Nephron progenitor cell (in vitro differentiated cells): ENCODE measurements around the gene LSM2.

ENCODE experiments used
- DNase-seq: peaks from one replicate; pipeline ENCODE4 v3.0.0; 2021
- H3K27ac Mint-ChIP-seq: 2 replicates; pipeline ENCODE4 v1.8.0; 2021; ENCODE audit warnings: mild to moderate bottlenecking, moderate library complexity, mixed read lengths
- H3K27me3 Mint-ChIP-seq: 2 replicates; pipeline ENCODE4 v1.8.0; 2021; ENCODE audit warnings: mild to moderate bottlenecking, low read depth, mixed read lengths; ENCODE audit not compliant: poor library complexity
- H3K36me3 Mint-ChIP-seq: 2 replicates; pipeline ENCODE4 v1.8.0; 2021; ENCODE audit warnings: low read depth, mixed read lengths
- H3K4me1 Mint-ChIP-seq: 2 replicates; pipeline ENCODE4 v1.8.0; 2021; ENCODE audit warnings: mixed read lengths
- H3K4me3 Mint-ChIP-seq: 2 replicates; pipeline ENCODE4 v1.8.0; 2021; ENCODE audit warnings: mild to moderate bottlenecking, moderate library complexity, mixed read lengths
- H3K9me3 Mint-ChIP-seq: 2 replicates; pipeline ENCODE4 v1.8.0; 2021; ENCODE audit warnings: mild to moderate bottlenecking, moderate library complexity, mixed read lengths
- CTCF ChIP-seq: fragments of 200-600 bp; sonication (generic); IDR thresholded peaks from 2 replicates; pipeline ENCODE4 v1.5.0; 2021; ENCODE audit warnings: antibody characterized with exemption

Gene LSM2

GRCh38 chr6:31775633-31776484, 30.9 kb downstream of the LSM2 start:
- peaks cover 27% of the 10 kb centered on the region for H3K4me1 Mint-ChIP-seq
- no peak overlapping the region for H3K4me3 Mint-ChIP-seq
- no peaks in the 10 kb centered on the region for H3K9me3 Mint-ChIP-seq
- DNase-seq, result no peak
- peaks cover under 1% of the 10 kb centered on the region for H3K36me3 Mint-ChIP-seq
- H3K27ac Mint-ChIP-seq, result peak overlapping the region; percentile 36
- H3K27me3 Mint-ChIP-seq, result no peaks in the 10 kb centered on the region
- TF ChIP-seq CTCF, result no peak

- peaks cover 27% of the 10 kb centered on the region for H3K4me1 Mint-ChIP-seq
- no peaks in the 10 kb centered on the region for H3K36me3 Mint-ChIP-seq
- no peaks in the 10 kb centered on the region for H3K9me3 Mint-ChIP-seq
- H3K4me3 Mint-ChIP-seq, result no peak overlapping the region
- no peak for TF ChIP-seq CTCF
- H3K27me3 Mint-ChIP-seq, result no peaks in the 10 kb centered on the region
- H3K27ac Mint-ChIP-seq, result peak overlapping the region; percentile 36
- no peak for DNase-seq
Measured at GRCh38 chr6:31775184-31775583, 31.6 kb downstream of the LSM2 start.

GRCh38 chr6:31771992-31772358, 34.8 kb downstream of the LSM2 start:
- no peak for TF ChIP-seq CTCF
- H3K27me3 Mint-ChIP-seq, result peaks cover 3% of the 10 kb centered on the region
- no peaks in the 10 kb centered on the region for H3K9me3 Mint-ChIP-seq
- DNase-seq, result no peak
- H3K4me1 Mint-ChIP-seq, result peaks cover 23% of the 10 kb centered on the region
- no peaks in the 10 kb centered on the region for H3K36me3 Mint-ChIP-seq
- no peak overlapping the region for H3K4me3 Mint-ChIP-seq
- no peak overlapping the region for H3K27ac Mint-ChIP-seq

GRCh38 chr6:31770860-31771259, 35.9 kb downstream of the LSM2 start:
- TF ChIP-seq CTCF, result no peak

GRCh38 chr6:31769684-31770371, 36.9 kb downstream of the LSM2 start:
- H3K36me3 Mint-ChIP-seq, result no peaks in the 10 kb centered on the region
- H3K27ac Mint-ChIP-seq, result no peak overlapping the region
- no peak overlapping the region for H3K4me3 Mint-ChIP-seq
- peak; percentile 41 for DNase-seq
- peak; percentile 47 for TF ChIP-seq CTCF
- H3K4me1 Mint-ChIP-seq, result peaks cover 14% of the 10 kb centered on the region
- H3K27me3 Mint-ChIP-seq, result peaks cover 3% of the 10 kb centered on the region
- H3K9me3 Mint-ChIP-seq, result no peaks in the 10 kb centered on the region

More at GRCh38 chr6:31770860-31771259, 35.9 kb downstream of the LSM2 start:
- no peaks in the 10 kb centered on the region for H3K9me3 Mint-ChIP-seq
- no peak overlapping the region for H3K27ac Mint-ChIP-seq
- DNase-seq, result no peak
- no peaks in the 10 kb centered on the region for H3K36me3 Mint-ChIP-seq
- peaks cover 22% of the 10 kb centered on the region for H3K4me1 Mint-ChIP-seq
- peaks cover 3% of the 10 kb centered on the region for H3K27me3 Mint-ChIP-seq
- no peak overlapping the region for H3K4me3 Mint-ChIP-seq
